Fibroblast of pulmonary artery (primary cell): ENCODE results near the gene TSSC4.

ENCODE experiments used
- DNase-seq: peaks from one replicate; pipeline ENCODE4 v3.0.0-alpha.2; 2010; ENCODE audit warnings: low read depth
- H3K4me3 ChIP-seq: replicated peaks from 2 replicates; pipeline ENCODE4 v1.5.1; 2011; ENCODE audit warnings: low read depth, mild to moderate bottlenecking, control low read depth, low read length, moderate library complexity
- CTCF ChIP-seq: IDR thresholded peaks from 2 replicates; pipeline ENCODE4 v1.5.1; 2011; ENCODE audit warnings: mild to moderate bottlenecking, control low read depth, low read length, inconsistent platforms; ENCODE audit errors: missing control alignments

TSSC4 gene

GRCh38 chr11:2369320-2369719 lies 31.2 kb upstream of the TSSC4 start:
- no peak for TF ChIP-seq CTCF
- no peak overlapping the region for H3K4me3 ChIP-seq
- DNase-seq = no peak

- TF ChIP-seq CTCF = no peak
- H3K4me3 ChIP-seq = no peak overlapping the region
- DNase-seq = no peak
These were observed 30.7 kb upstream of the TSSC4 start for GRCh38 chr11:2369896-2370295.

- no peak for DNase-seq
- no peak overlapping the region for H3K4me3 ChIP-seq
- TF ChIP-seq CTCF = no peak
These were observed 25.9 kb upstream of the TSSC4 start for GRCh38 chr11:2374456-2375201.

GRCh38 chr11:2375341-2375853 lies 25.2 kb upstream of the TSSC4 start:
- no peak for DNase-seq
- no peak overlapping the region for H3K4me3 ChIP-seq
- no peak for TF ChIP-seq CTCF

GRCh38 chr11:2375964-2376551 lies 24.5 kb upstream of the TSSC4 start:
- H3K4me3 ChIP-seq = no peak overlapping the region
- no peak for DNase-seq
- no peak for TF ChIP-seq CTCF

- DNase-seq = peak; percentile 48
- TF ChIP-seq CTCF = no peak
- peak within 1 kb of the TSS; percentile 93 for H3K4me3 ChIP-seq
These were observed 23.6 kb upstream of the TSSC4 start, which contains the start of gene CD81 for GRCh38 chr11:2376751-2377451. CD81 (plus strand) TSS chr11:2377310; CDS start chr11:2377550, 240 bp downstream.
